ENCODE results near the gene EPB41L3. TPM values are rescaled to one million over a fixed set of nuclear protein-coding genes. Genes with fewer than 3 reads are reported as not detected.

EPB41L3 gene
- total RNA-seq, 1 donor from 2014 or later = 16.8 TPM

DNA sequence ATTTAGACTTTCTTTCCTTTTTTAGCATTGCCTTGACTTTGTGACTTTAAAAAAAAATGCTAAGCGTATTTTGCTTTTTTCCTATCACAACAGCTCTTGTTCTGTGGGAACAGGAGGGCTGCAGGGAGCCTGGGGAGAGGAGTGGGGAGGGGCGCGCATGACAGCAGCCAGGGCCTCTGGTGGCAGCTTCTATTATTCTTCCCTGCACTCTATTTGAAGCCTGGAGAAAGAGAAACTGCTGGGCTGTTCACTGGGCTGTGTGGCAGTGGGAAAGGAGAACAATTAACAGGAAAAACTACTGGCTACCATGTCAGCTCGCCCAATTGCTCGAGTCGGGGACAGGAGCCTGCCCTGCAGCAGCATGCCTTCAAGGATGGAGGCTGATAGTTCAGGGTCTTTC is 129.3 kb downstream of the EPB41L3 start:
- no peak overlapping the region for H3K4me3 Mint-ChIP-seq (ENCODE audit: unreplicated experiment)
- H3K36me3 Mint-ChIP-seq (ENCODE audit: low read depth, unreplicated experiment) = no peaks in the 10 kb centered on the region
- no peak overlapping the region for H3K27ac Mint-ChIP-seq (ENCODE audit: unreplicated experiment)

DNA sequence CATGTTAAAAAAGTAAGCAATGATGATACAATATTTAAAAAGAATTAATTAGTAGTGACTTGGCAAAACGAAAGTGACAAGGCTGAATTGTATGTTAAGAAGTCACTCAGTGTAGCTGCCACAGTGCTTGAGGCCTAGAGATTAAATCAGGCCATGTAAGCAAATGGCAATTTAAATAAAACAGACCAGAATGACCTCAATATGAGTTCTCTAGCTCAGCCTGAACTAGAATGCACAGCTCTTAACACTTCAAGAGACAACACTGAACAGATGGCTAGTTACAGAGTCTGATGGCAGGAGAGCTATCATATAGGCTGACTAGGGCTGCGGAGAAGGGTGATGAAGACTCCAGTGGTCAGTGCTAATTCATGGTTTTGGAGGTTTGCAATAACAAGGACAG is 130.3 kb downstream of the EPB41L3 start:
- no peaks in the 10 kb centered on the region for H3K9me3 Mint-ChIP-seq (ENCODE audit: unreplicated experiment)
- no peaks in the 10 kb centered on the region for H3K36me3 Mint-ChIP-seq (ENCODE audit: low read depth, unreplicated experiment)
- H3K4me3 Mint-ChIP-seq (ENCODE audit: unreplicated experiment) = no peak overlapping the region
- TF ChIP-seq, protein P1, sequence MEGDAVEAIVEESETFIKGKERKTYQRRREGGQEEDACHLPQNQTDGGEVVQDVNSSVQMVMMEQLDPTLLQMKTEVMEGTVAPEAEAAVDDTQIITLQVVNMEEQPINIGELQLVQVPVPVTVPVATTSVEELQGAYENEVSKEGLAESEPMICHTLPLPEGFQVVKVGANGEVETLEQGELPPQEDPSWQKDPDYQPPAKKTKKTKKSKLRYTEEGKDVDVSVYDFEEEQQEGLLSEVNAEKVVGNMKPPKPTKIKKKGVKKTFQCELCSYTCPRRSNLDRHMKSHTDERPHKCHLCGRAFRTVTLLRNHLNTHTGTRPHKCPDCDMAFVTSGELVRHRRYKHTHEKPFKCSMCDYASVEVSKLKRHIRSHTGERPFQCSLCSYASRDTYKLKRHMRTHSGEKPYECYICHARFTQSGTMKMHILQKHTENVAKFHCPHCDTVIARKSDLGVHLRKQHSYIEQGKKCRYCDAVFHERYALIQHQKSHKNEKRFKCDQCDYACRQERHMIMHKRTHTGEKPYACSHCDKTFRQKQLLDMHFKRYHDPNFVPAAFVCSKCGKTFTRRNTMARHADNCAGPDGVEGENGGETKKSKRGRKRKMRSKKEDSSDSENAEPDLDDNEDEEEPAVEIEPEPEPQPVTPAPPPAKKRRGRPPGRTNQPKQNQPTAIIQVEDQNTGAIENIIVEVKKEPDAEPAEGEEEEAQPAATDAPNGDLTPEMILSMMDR (IDR thresholded peaks at IDR 0.05; ENCODE audit: unreplicated experiment) = no peak
- no peak overlapping the region for H3K27ac Mint-ChIP-seq (ENCODE audit: unreplicated experiment)
- H3K27me3 Mint-ChIP-seq (ENCODE audit: unreplicated experiment) = no peaks in the 10 kb centered on the region
- no peak for DNase-seq (ENCODE audit: low spot score)
- peaks cover 12% of the 10 kb centered on the region for H3K4me1 Mint-ChIP-seq (ENCODE audit: unreplicated experiment)

More for the DNA sequence above, 129.3 kb downstream of the EPB41L3 start:
- Mint-ChIP-seq H3K27me3 (ENCODE audit: unreplicated experiment) (no peaks in the 10 kb centered on the region), H3K9me3 (ENCODE audit: unreplicated experiment) (no peaks in the 10 kb centered on the region), H3K4me1 (ENCODE audit: unreplicated experiment) (peaks cover 12% of the 10 kb centered on the region)
- TF ChIP-seq, protein P1 (IDR thresholded peaks at IDR 0.05; ENCODE audit: unreplicated experiment) = no peak
- DNase-seq (ENCODE audit: low spot score) = peak; percentile 32

DNA sequence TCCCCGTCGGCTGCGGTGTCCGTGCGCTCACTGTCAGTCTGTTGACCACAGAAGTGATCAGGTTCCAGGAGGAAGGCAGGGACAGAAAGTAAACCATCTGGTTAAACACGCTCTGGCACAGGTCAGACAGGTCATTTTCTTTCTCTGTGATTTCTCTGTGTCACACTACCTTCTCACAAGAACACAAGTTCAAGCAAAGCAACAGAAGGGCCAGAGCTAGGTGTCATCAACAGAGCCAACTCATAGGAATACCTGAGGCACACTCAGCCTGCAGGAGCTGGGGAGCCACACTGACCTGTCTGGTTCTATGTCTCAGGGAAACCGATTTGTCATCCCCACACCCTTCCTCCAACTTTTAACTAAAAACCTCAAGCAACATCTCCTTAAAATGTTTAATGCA is 133.2 kb downstream of the EPB41L3 start:
- H3K27ac Mint-ChIP-seq (ENCODE audit: unreplicated experiment) = no peak overlapping the region
- H3K36me3 Mint-ChIP-seq (ENCODE audit: low read depth, unreplicated experiment) = no peaks in the 10 kb centered on the region
- peaks cover 11% of the 10 kb centered on the region for H3K4me1 Mint-ChIP-seq (ENCODE audit: unreplicated experiment)
- DNase-seq (ENCODE audit: low spot score) = no peak
- TF ChIP-seq, protein P1 (IDR thresholded peaks at IDR 0.05; ENCODE audit: unreplicated experiment) = no peak
- no peak overlapping the region for H3K4me3 Mint-ChIP-seq (ENCODE audit: unreplicated experiment)
- no peaks in the 10 kb centered on the region for H3K27me3 Mint-ChIP-seq (ENCODE audit: unreplicated experiment)
- no peaks in the 10 kb centered on the region for H3K9me3 Mint-ChIP-seq (ENCODE audit: unreplicated experiment)

DNA sequence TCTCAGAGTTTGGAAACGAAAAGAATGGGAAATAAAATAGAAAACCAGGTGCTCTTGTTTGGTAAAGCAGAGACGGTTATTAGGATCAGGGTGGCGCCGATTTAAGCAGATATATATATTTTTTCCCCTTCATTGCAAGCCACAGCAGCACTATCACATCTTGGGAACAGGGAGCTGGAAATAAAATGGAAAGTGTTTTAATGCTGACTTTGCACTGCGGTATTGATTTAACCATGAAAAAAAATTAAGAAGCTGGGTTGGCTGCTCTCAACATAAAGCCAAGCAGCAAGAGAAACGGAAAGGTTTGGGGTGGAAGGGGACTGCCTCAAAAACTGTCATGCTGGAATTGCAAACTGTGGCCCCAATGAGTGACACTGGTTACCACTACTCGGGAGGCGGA is 145.5 kb downstream of the EPB41L3 start:
- H3K4me3 Mint-ChIP-seq (ENCODE audit: unreplicated experiment) = no peak overlapping the region
- no peaks in the 10 kb centered on the region for H3K27me3 Mint-ChIP-seq (ENCODE audit: unreplicated experiment)
- TF ChIP-seq, protein P1 (IDR thresholded peaks at IDR 0.05; ENCODE audit: unreplicated experiment) = no peak
- H3K36me3 Mint-ChIP-seq (ENCODE audit: low read depth, unreplicated experiment) = no peaks in the 10 kb centered on the region
- no peak for DNase-seq (ENCODE audit: low spot score)
- H3K4me1 Mint-ChIP-seq (ENCODE audit: unreplicated experiment) = no peaks in the 10 kb centered on the region
- no peaks in the 10 kb centered on the region for H3K9me3 Mint-ChIP-seq (ENCODE audit: unreplicated experiment)
- H3K27ac Mint-ChIP-seq (ENCODE audit: unreplicated experiment) = no peak overlapping the region

DNA sequence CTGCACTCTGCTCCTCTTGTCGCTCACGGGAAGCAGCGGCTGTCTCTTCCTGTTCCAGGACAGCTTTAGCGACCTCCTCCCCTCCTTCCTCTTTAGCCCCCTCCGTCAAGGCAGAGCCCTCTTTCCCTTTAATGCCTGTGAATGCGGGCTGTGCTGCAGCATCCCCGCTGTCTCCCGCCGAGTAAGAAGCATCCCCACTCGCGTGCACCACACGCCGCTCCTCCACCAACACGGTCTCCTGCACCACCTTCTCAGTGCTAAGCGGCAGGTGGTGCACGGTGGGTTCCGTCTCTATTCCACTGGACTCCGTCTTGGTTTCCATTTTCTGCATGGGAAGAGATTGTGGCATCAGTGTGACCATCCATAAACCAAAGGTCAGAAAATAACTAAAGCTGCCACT is 146.7 kb downstream of the EPB41L3 start:
- Mint-ChIP-seq H3K27me3 (ENCODE audit: unreplicated experiment) (no peaks in the 10 kb centered on the region), H3K4me3 (ENCODE audit: unreplicated experiment) (no peak overlapping the region), H3K36me3 (ENCODE audit: low read depth, unreplicated experiment) (no peaks in the 10 kb centered on the region), H3K27ac (ENCODE audit: unreplicated experiment) (peak overlapping the region; percentile 32), H3K9me3 (ENCODE audit: unreplicated experiment) (no peaks in the 10 kb centered on the region), H3K4me1 (ENCODE audit: unreplicated experiment) (no peaks in the 10 kb centered on the region)
- DNase-seq (ENCODE audit: low spot score) = no peak
- TF ChIP-seq, protein P1 (IDR thresholded peaks at IDR 0.05; ENCODE audit: unreplicated experiment) = no peak
